MM.1S (cell line): Measurements from ENCODE around the gene MMP10.
A peak's percentile ranks its signal among the peaks of the same experiment; 100 is the strongest.

Experiments
- DNase-seq: peaks from one replicate; pipeline ENCODE4 v3.0.0-alpha.2; 2015
- H2AFZ ChIP-seq: fragments of 300-600 bp; sonication (generic); 2 replicates; pipeline ENCODE4 v1.6.0; 2016; ENCODE audit warnings: antibody characterized with exemption, low read length
- H3F3A ChIP-seq: fragments of 300-600 bp; sonication (generic); 2 replicates; pipeline ENCODE4 v1.6.1; 2016; ENCODE audit warnings: mild to moderate bottlenecking, antibody characterized with exemption, low read length, moderate library complexity, mixed read lengths; ENCODE audit not compliant: insufficient read depth
- H3K27ac ChIP-seq: fragments of 300-600 bp; sonication (generic); 2 replicates; pipeline ENCODE4 v1.5.1; 2016; ENCODE audit warnings: mild to moderate bottlenecking, low read length
- H3K27me3 ChIP-seq: fragments of 300-600 bp; sonication (generic); replicated peaks from 2 replicates; pipeline ENCODE4 v1.6.0; 2016; ENCODE audit warnings: low read length; ENCODE audit not compliant: insufficient read depth
- H3K36me3 ChIP-seq: fragments of 300-600 bp; sonication (generic); replicated peaks from 2 replicates; pipeline ENCODE4 v1.6.1; 2016; ENCODE audit warnings: mild to moderate bottlenecking, low read length, mixed read lengths; ENCODE audit not compliant: insufficient read depth
- H3K4me1 ChIP-seq: fragments of 300-600 bp; sonication (generic); 2 replicates; pipeline ENCODE4 v1.6.1; 2016; ENCODE audit warnings: low read length, mixed read lengths
- H3K4me2 ChIP-seq: fragments of 300-600 bp; sonication (generic); 2 replicates; pipeline ENCODE4 v1.6.0; 2016; ENCODE audit warnings: low read depth, low read length
- H3K4me3 ChIP-seq: fragments of 300-600 bp; sonication (generic); 2 replicates; pipeline ENCODE4 v1.5.1; 2016; ENCODE audit warnings: low read length, mixed read lengths
- H3K79me2 ChIP-seq: fragments of 300-600 bp; sonication (generic); 2 replicates; pipeline ENCODE4 v1.6.1; 2016; ENCODE audit warnings: mixed run types, low read length, mixed read lengths
- H3K9ac ChIP-seq: fragments of 300-600 bp; sonication (generic); 2 replicates; pipeline ENCODE4 v1.6.1; 2016; ENCODE audit warnings: low read length, mixed read lengths
- H3K9me2 ChIP-seq: fragments of 300-600 bp; sonication (generic); replicated peaks from 2 replicates; pipeline ENCODE4 v1.6.1; 2016; ENCODE audit warnings: mild to moderate bottlenecking, low read length, mixed read lengths; ENCODE audit not compliant: insufficient read depth
- H3K9me3 ChIP-seq: fragments of 300-600 bp; sonication (generic); replicated peaks from 2 replicates; pipeline ENCODE4 v1.6.1; 2016; ENCODE audit warnings: mild to moderate bottlenecking, low read length, mixed read lengths; ENCODE audit not compliant: insufficient read depth
- H4K20me1 ChIP-seq: fragments of 300-600 bp; sonication (generic); 2 replicates; pipeline ENCODE4 v1.6.1; 2016; ENCODE audit warnings: mild to moderate bottlenecking, low read length, moderate library complexity, mixed read lengths; ENCODE audit not compliant: insufficient read depth
- EZH2 ChIP-seq: fragments of 300-600 bp; sonication (generic); optimal IDR thresholded peaks from 2 replicates; pipeline ENCODE3; 2017; ENCODE audit warnings: low read depth, mild to moderate bottlenecking, antibody characterized with exemption, low read length, mixed read lengths
- EZH2phosphoT487 ChIP-seq: fragments of 300-600 bp; sonication (generic); IDR thresholded peaks from 2 replicates; pipeline ENCODE4 v1.6.1; 2018; ENCODE audit warnings: antibody characterized with exemption, low read length
- TF ChIP-seq, protein P1 (sequence below): fragments of 300-600 bp; sonication (generic); IDR thresholded peaks from 2 replicates; pipeline ENCODE4 v1.5.1; 2016; ENCODE audit warnings: antibody characterized with exemption, low read length, mixed read lengths

Gene MMP10

DNA sequence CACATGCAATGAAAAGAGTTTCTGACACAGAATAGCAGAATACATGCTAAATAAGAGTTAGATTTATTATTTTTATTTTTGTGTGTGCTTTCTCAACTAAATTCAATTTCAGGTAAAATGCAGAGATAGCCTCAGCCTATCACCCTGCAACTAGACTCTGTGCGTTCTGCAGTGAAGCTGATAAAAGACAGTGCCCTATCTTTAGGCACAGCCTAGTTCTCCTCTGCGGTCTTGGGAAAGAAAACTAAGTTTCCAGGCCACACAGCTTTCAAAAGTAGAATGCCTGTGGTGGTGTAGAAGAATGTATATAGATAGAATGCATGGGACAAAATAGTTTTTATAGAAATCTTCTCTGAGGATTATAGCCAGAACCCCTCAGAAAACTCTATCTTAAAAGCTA, 29.5 kb upstream of the MMP10 start:
- no peak overlapping the region for H3K27ac ChIP-seq
- no peaks in the 10 kb centered on the region for H3K9me2 ChIP-seq
- no peak overlapping the region for H3K4me2 ChIP-seq
- H3K27me3 ChIP-seq, result no peaks in the 10 kb centered on the region
- no peak overlapping the region for H2AFZ ChIP-seq
- H3K9me3 ChIP-seq, result no peaks in the 10 kb centered on the region
- DNase-seq, result no peak
- H3K36me3 ChIP-seq, result no peaks in the 10 kb centered on the region
- no peak overlapping the region for H3K4me3 ChIP-seq
- no peaks in the 10 kb centered on the region for H3K79me2 ChIP-seq
- TF ChIP-seq EZH2phosphoT487 (no peak), EZH2 (no peak)
- TF ChIP-seq, protein P1, sequence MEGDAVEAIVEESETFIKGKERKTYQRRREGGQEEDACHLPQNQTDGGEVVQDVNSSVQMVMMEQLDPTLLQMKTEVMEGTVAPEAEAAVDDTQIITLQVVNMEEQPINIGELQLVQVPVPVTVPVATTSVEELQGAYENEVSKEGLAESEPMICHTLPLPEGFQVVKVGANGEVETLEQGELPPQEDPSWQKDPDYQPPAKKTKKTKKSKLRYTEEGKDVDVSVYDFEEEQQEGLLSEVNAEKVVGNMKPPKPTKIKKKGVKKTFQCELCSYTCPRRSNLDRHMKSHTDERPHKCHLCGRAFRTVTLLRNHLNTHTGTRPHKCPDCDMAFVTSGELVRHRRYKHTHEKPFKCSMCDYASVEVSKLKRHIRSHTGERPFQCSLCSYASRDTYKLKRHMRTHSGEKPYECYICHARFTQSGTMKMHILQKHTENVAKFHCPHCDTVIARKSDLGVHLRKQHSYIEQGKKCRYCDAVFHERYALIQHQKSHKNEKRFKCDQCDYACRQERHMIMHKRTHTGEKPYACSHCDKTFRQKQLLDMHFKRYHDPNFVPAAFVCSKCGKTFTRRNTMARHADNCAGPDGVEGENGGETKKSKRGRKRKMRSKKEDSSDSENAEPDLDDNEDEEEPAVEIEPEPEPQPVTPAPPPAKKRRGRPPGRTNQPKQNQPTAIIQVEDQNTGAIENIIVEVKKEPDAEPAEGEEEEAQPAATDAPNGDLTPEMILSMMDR, result no peak
- no peak overlapping the region for H3K9ac ChIP-seq
- no peaks in the 10 kb centered on the region for H3K4me1 ChIP-seq
- no peaks in the 10 kb centered on the region for H3F3A ChIP-seq
- no peaks in the 10 kb centered on the region for H4K20me1 ChIP-seq

GRCh38 chr11:102807921-102808320, 27.5 kb upstream of the MMP10 start:
- no peaks in the 10 kb centered on the region for H3K36me3 ChIP-seq
- H3F3A ChIP-seq, result no peaks in the 10 kb centered on the region
- no peaks in the 10 kb centered on the region for H3K27me3 ChIP-seq
- H2AFZ ChIP-seq, result no peak overlapping the region
- H3K4me1 ChIP-seq, result no peaks in the 10 kb centered on the region
- H3K79me2 ChIP-seq, result no peaks in the 10 kb centered on the region
- no peak overlapping the region for H3K4me2 ChIP-seq
- DNase-seq, result no peak
- no peaks in the 10 kb centered on the region for H3K9me2 ChIP-seq
- no peaks in the 10 kb centered on the region for H4K20me1 ChIP-seq
- no peak for TF ChIP-seq EZH2phosphoT487
- TF ChIP-seq, protein P1, result peak; percentile 23
- no peak for TF ChIP-seq EZH2
- no peak overlapping the region for H3K9ac ChIP-seq
- no peaks in the 10 kb centered on the region for H3K9me3 ChIP-seq
- H3K4me3 ChIP-seq, result no peak overlapping the region
- H3K27ac ChIP-seq, result no peak overlapping the region

DNA sequence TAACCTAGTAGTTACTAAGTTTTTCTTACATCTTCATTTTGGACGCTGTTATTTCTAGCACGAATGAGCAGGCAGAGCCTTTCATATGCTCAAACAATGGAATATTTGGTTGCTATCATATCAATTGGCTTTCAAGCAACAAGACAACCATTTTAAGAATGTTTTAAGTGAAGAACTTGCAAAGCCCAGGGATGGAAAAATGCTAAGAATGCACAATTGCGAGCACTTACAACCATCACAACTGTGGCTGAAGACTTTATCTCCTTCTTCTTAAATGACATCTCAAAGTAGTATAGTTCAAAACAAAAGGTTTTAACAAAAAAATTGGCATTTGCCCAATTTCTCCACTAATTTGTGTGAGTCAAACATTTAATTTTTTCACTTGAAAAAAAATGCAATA, 25.9 kb upstream of the MMP10 start:
- Histone ChIP-seq H4K20me1 (no peaks in the 10 kb centered on the region), H3K9ac (no peak overlapping the region), H3K4me1 (no peaks in the 10 kb centered on the region), H3K27me3 (no peaks in the 10 kb centered on the region), H3K79me2 (no peaks in the 10 kb centered on the region), H3K4me3 (no peak overlapping the region), H3K9me2 (no peaks in the 10 kb centered on the region), H3K36me3 (no peaks in the 10 kb centered on the region), H3K27ac (no peak overlapping the region), H3K4me2 (no peak overlapping the region), H3F3A (no peaks in the 10 kb centered on the region), H3K9me3 (no peaks in the 10 kb centered on the region), H2AFZ (no peak overlapping the region)
- no peak for TF ChIP-seq EZH2phosphoT487
- TF ChIP-seq EZH2, result no peak
- TF ChIP-seq, protein P1, result no peak
- DNase-seq, result no peak

- Histone ChIP-seq H3K9me3 (no peaks in the 10 kb centered on the region), H2AFZ (no peak overlapping the region), H3K27ac (no peak overlapping the region), H3K4me2 (no peak overlapping the region), H3K79me2 (no peaks in the 10 kb centered on the region), H3K27me3 (no peaks in the 10 kb centered on the region), H3F3A (no peaks in the 10 kb centered on the region), H3K9me2 (no peaks in the 10 kb centered on the region), H3K4me3 (no peak overlapping the region), H4K20me1 (no peaks in the 10 kb centered on the region), H3K9ac (no peak overlapping the region), H3K4me1 (no peaks in the 10 kb centered on the region), H3K36me3 (no peaks in the 10 kb centered on the region)
- no peak for DNase-seq
- TF ChIP-seq EZH2 (no peak), EZH2phosphoT487 (no peak)
- TF ChIP-seq, protein P1, result no peak
Observed at GRCh38 chr11:102802341-102802740, 21.9 kb upstream of the MMP10 start.
